ENCODE results near the gene BTBD17.

Gene BTBD17

DNA sequence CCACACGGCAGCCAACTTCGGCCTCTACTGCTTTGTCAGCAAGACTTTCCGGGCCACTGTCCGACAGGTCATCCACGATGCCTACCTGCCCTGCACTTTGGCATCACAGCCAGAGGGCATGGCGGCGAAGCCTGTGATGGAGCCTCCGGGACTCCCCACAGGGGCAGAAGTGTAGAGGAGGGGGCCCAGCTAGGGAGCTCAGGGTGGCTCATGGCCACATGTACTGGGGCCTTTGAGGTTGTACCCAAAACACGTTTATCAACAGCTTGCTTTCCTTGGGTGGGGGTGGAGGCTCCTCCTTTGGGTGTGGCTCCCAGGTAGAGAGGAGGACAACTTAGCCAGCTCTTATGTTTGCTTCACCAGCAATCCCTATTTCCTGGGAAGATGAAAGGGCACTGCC lies 10.8 kb upstream of the BTBD17 start:
- peaks cover 9% of the 10 kb centered on the region for H3K4me1 ChIP-seq (ENCODE audit: control insufficient read depth, insufficient read depth, low read length)
- no peaks in the 10 kb centered on the region for H3K27me3 ChIP-seq (ENCODE audit: control insufficient read depth, insufficient read depth, low read length, poor library complexity, severe bottlenecking)
- no peak overlapping the region for H3K27ac ChIP-seq (ENCODE audit: insufficient read depth, low read depth, low read length, poor library complexity, severe bottlenecking)
- no peak overlapping the region for H3K4me3 ChIP-seq (ENCODE audit: insufficient read depth, low read depth, low read length)
- no peaks in the 10 kb centered on the region for H3K36me3 ChIP-seq (ENCODE audit: control insufficient read depth, insufficient read depth, low read length)
- H3K9me3 ChIP-seq (ENCODE audit: control insufficient read depth, low read length), result no peaks in the 10 kb centered on the region
- 93 to 94% methylated on average over 9 of the region's 9 CpGs for WGBS, 2 experiments

DNA sequence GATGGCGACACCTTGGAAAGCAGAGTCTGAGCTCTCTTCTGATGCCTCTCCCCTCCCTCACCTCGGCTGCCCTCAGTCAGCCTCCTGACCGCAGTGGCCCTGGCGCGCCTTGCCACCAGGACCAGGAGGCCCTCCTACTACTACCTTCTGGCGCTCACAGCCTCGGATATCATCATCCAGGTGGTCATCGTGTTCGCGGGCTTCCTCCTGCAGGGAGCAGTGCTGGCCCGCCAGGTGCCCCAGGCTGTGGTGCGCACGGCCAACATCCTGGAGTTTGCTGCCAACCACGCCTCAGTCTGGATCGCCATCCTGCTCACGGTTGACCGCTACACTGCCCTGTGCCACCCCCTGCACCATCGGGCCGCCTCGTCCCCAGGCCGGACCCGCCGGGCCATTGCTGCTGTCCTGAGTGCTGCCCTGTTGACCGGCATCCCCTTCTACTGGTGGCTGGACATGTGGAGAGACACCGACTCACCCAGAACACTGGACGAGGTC lies 10.0 kb upstream of the BTBD17 start:
- Histone ChIP-seq H3K9me3 (ENCODE audit: control insufficient read depth, low read length) (no peaks in the 10 kb centered on the region), H3K4me1 (ENCODE audit: control insufficient read depth, insufficient read depth, low read length) (peaks cover 9% of the 10 kb centered on the region), H3K27ac (ENCODE audit: insufficient read depth, low read depth, low read length, poor library complexity, severe bottlenecking) (no peak overlapping the region), H3K27me3 (ENCODE audit: control insufficient read depth, insufficient read depth, low read length, poor library complexity, severe bottlenecking) (no peaks in the 10 kb centered on the region), H3K4me3 (ENCODE audit: insufficient read depth, low read depth, low read length) (no peak overlapping the region), H3K36me3 (ENCODE audit: control insufficient read depth, insufficient read depth, low read length) (no peaks in the 10 kb centered on the region)
- WGBS, 2 experiments, result 94 to 95% methylated on average over 26 of the region's 26 CpGs

DNA sequence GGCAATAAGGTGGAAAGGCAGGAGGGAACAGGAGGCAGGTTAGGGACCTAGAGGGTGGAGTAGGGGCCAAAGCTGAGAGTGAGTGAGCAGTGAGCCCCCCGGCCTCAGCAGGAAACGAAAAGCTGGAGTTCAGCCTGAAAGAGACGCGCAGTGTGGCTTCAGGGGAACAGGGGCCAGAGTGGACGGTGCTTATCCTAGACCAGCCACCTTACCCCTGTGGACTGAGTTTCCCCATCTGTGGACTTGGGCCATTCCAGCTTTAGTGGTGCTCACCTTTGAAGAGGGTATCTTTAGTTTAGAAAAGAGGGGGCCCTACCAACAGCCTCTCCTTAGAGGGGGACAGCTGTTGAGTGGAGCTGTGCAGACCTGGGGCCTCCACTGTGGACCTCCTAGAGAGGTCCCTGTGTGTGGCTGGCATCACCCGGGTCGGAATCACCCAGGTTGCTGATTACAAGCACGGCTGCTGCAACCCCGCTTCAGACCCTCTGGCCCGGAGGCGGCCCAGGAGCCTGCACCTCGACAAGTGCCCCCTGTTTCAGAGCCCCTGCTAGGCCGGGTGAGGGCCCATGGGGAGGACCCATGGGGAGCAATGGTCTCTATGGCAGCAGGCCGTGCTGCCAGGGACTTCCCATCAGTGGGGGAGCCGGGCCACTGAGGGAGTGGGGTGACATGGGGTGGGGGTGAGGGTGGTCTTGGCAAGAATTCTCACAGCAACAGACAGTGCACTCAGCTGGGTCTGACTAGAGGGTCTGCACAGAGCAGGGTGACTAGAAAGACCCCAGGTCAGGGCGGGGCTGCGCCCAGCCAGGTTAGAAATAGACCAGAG lies 8.2 kb upstream of the BTBD17 start:
- Histone ChIP-seq H3K4me3 (ENCODE audit: insufficient read depth, low read depth, low read length) (no peak overlapping the region), H3K36me3 (ENCODE audit: control insufficient read depth, insufficient read depth, low read length) (no peaks in the 10 kb centered on the region), H3K9me3 (ENCODE audit: control insufficient read depth, low read length) (no peaks in the 10 kb centered on the region), H3K27me3 (ENCODE audit: control insufficient read depth, insufficient read depth, low read length, poor library complexity, severe bottlenecking) (no peaks in the 10 kb centered on the region), H3K4me1 (ENCODE audit: control insufficient read depth, insufficient read depth, low read length) (peaks cover 9% of the 10 kb centered on the region), H3K27ac (ENCODE audit: insufficient read depth, low read depth, low read length, poor library complexity, severe bottlenecking) (no peak overlapping the region)
- 93% methylated on average over 17 of the region's 17 CpGs for WGBS, 2 experiments

DNA sequence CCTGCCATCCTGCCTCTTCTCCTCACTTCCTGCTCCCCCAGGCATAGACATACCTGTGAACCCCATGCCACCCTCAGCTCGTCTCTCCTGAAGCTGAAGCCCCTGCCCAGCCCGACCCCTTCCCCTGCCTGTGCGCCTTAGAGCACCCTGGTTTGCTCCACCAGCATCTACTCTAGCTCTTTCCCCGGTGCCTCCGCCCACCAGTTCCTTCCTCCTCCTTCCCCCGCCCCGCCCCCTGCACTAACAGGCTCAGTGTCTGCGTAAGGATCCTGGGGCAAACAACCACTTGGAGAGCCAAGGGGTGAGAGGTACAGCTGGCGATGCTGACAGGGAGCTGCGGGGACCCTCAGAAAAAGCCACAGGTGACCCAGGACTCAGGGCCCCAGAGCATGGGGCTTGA lies 7.6 kb upstream of the BTBD17 start:
- WGBS, 2 experiments, result 45 to 48% methylated on average over 10 of the region's 10 CpGs
- no peaks in the 10 kb centered on the region for H3K27me3 ChIP-seq (ENCODE audit: control insufficient read depth, insufficient read depth, low read length, poor library complexity, severe bottlenecking)
- no peaks in the 10 kb centered on the region for H3K36me3 ChIP-seq (ENCODE audit: control insufficient read depth, insufficient read depth, low read length)
- H3K9me3 ChIP-seq (ENCODE audit: control insufficient read depth, low read length), result no peaks in the 10 kb centered on the region
- peaks cover 9% of the 10 kb centered on the region for H3K4me1 ChIP-seq (ENCODE audit: control insufficient read depth, insufficient read depth, low read length)
- no peak overlapping the region for H3K4me3 ChIP-seq (ENCODE audit: insufficient read depth, low read depth, low read length)
- H3K27ac ChIP-seq (ENCODE audit: insufficient read depth, low read depth, low read length, poor library complexity, severe bottlenecking), result no peak overlapping the region

DNA sequence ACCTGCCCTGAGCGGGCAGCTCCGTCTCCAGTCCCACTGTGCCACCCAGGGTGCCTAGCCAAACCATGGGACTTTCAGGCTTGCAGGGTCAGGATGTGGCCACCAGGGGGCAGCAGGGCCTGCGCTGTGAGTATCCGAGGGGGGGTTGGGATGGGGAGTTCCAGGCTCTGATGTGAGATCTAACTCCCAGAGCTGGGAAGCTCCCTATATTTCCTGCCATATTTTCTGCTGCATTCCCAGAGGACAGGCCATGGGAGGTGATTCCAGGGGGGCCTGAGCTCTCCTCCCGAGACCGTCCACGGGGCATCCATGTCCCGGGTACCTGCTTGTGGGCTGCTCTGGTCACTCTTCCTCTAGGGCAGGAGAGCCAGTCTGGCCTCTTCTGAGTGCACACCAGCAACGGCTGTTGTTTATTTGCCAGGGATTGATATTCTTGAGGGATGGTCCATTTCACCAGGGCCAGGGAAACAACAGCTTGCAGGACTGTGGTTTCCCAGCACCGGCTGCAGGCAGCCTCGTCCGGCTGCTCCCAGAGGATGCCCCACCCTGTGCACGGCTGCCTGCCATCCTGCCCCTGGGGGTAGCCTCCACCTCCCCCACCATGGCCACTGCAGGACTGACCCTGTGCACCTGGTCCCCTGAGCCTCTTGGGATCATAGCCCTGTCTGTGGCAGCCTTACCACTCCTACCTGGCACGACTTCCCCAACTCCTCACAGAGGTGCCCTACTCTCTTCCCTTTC lies 6.8 kb upstream of the BTBD17 start:
- H3K4me3 ChIP-seq (ENCODE audit: insufficient read depth, low read depth, low read length), result no peak overlapping the region
- WGBS, 2 experiments, result 56 to 64% methylated on average over 14 of the region's 14 CpGs
- H3K9me3 ChIP-seq (ENCODE audit: control insufficient read depth, low read length), result no peaks in the 10 kb centered on the region
- peaks cover 9% of the 10 kb centered on the region for H3K4me1 ChIP-seq (ENCODE audit: control insufficient read depth, insufficient read depth, low read length)
- no peaks in the 10 kb centered on the region for H3K27me3 ChIP-seq (ENCODE audit: control insufficient read depth, insufficient read depth, low read length, poor library complexity, severe bottlenecking)
- H3K27ac ChIP-seq (ENCODE audit: insufficient read depth, low read depth, low read length, poor library complexity, severe bottlenecking), result no peak overlapping the region
- H3K36me3 ChIP-seq (ENCODE audit: control insufficient read depth, insufficient read depth, low read length), result no peaks in the 10 kb centered on the region

DNA sequence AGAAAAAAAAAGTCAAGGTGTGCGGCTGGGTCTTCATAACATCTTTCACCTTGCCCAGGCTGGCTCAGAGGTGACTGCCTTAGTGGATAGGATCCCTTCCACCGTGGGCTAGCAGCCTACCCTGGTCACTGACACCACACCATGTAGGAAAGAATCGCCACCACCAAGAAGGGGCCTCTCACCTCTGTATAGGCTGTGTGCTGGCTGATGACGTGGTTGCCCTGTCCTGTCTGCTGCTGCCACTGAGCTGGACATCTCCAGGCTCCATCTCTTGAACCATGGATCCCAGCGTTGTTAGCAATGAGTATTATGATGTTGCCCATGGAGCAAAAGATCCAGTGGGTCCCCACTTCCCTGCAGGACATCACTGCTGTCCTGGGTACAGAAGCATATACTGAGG lies 5.5 kb upstream of the BTBD17 start, which contains the start of gene GPR142:
GPR142 (plus strand) TSS at position 301 of the 400 bp plus-strand sequence. CDS start 2,035 bp downstream, outside the sequence.
- 91 to 94% methylated on average over 5 of the region's 5 CpGs for WGBS, 2 experiments
- Histone ChIP-seq H3K4me1 (ENCODE audit: control insufficient read depth, insufficient read depth, low read length) (peaks cover 20% of the 10 kb centered on the region), H3K27ac (ENCODE audit: insufficient read depth, low read depth, low read length, poor library complexity, severe bottlenecking) (no peak within 1 kb of the TSS), H3K36me3 (ENCODE audit: control insufficient read depth, insufficient read depth, low read length) (no peaks in the 10 kb centered on the region), H3K9me3 (ENCODE audit: control insufficient read depth, low read length) (no peaks in the 10 kb centered on the region), H3K27me3 (ENCODE audit: control insufficient read depth, insufficient read depth, low read length, poor library complexity, severe bottlenecking) (no peaks in the 10 kb centered on the region), H3K4me3 (ENCODE audit: insufficient read depth, low read depth, low read length) (no peak within 1 kb of the TSS)

DNA sequence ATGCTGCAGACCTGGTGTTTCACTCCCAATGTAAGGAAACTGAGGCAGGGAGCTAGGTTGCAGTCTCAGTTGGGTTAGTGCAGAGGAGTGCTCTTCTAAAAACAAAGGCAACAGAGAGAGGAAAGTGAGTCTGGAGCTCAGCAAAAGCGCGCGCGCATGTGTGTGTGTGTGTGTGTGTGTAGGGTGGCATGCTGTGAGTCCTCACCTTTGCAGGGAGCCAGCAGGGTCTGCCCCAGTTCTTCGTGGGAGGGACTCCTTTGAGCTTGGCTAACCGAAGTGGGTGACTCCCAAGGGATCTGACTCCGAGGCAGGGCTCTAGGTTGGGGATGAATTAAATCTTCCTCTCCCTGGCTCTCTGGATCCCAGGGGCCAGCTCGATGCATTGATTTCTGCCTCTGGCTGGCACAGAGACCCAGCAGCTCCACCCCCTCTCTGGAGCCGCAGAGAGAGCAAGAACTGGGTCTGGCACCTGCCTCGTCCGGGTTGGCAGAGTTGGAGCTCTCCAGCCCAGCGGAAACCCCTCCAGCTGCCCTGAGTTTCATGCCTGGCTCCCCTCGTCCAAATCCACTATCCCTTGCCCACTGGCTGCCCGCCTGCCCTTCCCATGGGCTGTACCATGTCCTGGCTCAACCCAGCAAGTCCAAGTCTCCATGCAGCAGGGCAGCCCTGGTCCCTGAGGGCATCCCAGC lies 1.3 kb upstream of the BTBD17 start:
- Histone ChIP-seq H3K27me3 (ENCODE audit: control insufficient read depth, insufficient read depth, low read length, poor library complexity, severe bottlenecking) (peaks cover 8% of the 10 kb centered on the region), H3K36me3 (ENCODE audit: control insufficient read depth, insufficient read depth, low read length) (no peaks in the 10 kb centered on the region), H3K27ac (ENCODE audit: insufficient read depth, low read depth, low read length, poor library complexity, severe bottlenecking) (no peak overlapping the region), H3K4me1 (ENCODE audit: control insufficient read depth, insufficient read depth, low read length) (peaks cover 32% of the 10 kb centered on the region), H3K9me3 (ENCODE audit: control insufficient read depth, low read length) (no peaks in the 10 kb centered on the region), H3K4me3 (ENCODE audit: insufficient read depth, low read depth, low read length) (no peak overlapping the region)
- 82 to 84% methylated on average over 14 of the region's 14 CpGs for WGBS, 2 experiments

DNA sequence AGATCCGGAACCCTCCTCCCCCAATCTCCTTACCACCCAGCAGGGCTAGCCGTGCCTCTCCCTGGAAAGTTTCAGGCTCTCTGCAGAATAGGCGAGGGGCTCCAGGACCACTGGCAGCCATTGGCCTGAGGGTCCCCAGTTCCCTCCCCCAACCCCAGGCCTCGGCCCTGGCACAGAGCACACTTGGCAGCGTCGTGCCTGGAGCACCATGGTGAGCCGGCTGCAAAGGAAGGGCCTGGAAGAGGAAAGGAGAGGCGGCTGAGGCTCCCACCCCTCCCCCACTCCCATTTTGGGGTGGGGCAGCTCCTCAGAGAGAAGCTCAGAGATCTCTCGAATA lies 369 bp upstream of the BTBD17 start:
- Histone ChIP-seq H3K9me3 (ENCODE audit: control insufficient read depth, low read length) (no peaks in the 10 kb centered on the region), H3K27me3 (ENCODE audit: control insufficient read depth, insufficient read depth, low read length, poor library complexity, severe bottlenecking) (peaks cover 17% of the 10 kb centered on the region), H3K27ac (ENCODE audit: insufficient read depth, low read depth, low read length, poor library complexity, severe bottlenecking) (peak overlapping the region; percentile 88), H3K4me1 (ENCODE audit: control insufficient read depth, insufficient read depth, low read length) (peaks cover 37% of the 10 kb centered on the region), H3K4me3 (ENCODE audit: insufficient read depth, low read depth, low read length) (peak overlapping the region; percentile 36), H3K36me3 (ENCODE audit: control insufficient read depth, insufficient read depth, low read length) (no peaks in the 10 kb centered on the region)
- WGBS, 2 experiments, result 12% methylated on average over 9 of the region's 9 CpGs

DNA sequence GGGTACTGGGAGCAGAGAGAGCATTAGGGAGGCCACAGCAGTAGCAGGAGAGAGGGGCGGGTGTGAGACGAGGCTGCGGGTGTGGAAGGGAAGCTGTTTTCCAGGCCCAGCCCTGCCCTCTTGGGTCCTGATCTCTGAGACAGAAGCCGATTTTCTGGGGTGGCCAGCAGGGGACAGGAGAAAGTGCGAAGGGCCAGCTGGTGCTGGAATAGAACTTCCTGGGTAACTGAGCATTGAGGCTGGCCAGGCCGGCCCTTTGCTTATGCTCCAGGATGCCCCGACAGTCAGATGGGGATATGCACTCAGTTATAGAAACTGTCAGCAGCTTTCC lies 804 bp downstream of the BTBD17 start:
- peak overlapping the region; percentile 36 for H3K4me3 ChIP-seq (ENCODE audit: insufficient read depth, low read depth, low read length)
- peak overlapping the region; percentile 88 for H3K27ac ChIP-seq (ENCODE audit: insufficient read depth, low read depth, low read length, poor library complexity, severe bottlenecking)
- H3K27me3 ChIP-seq (ENCODE audit: control insufficient read depth, insufficient read depth, low read length, poor library complexity, severe bottlenecking), result peaks cover 29% of the 10 kb centered on the region
- peaks cover 37% of the 10 kb centered on the region for H3K4me1 ChIP-seq (ENCODE audit: control insufficient read depth, insufficient read depth, low read length)
- no peaks in the 10 kb centered on the region for H3K36me3 ChIP-seq (ENCODE audit: control insufficient read depth, insufficient read depth, low read length)
- WGBS, 2 experiments, result 63 to 64% methylated on average over 7 of the region's 7 CpGs
- no peaks in the 10 kb centered on the region for H3K9me3 ChIP-seq (ENCODE audit: control insufficient read depth, low read length)

DNA sequence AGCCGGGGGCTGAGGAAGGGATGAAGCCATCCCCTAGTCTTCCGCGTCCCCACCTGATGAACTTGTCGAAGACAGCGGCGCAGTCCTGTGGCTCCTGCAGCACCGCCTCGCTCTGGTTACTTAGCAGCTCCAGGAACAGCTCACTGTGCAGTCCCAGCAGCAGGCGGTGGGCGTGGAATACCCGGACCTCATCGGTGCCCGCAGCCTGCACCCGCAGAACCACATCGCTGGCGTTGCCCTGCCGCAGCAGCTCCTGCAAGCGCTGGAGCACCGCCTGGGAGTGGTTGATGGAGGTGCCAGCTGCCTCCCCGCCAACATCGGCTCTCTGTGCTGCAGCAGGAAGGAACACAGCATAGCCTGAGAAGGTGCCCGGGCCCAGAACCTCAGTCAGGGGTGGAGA lies 1.8 kb downstream of the BTBD17 start:
- no peak overlapping the region for H3K27ac ChIP-seq (ENCODE audit: insufficient read depth, low read depth, low read length, poor library complexity, severe bottlenecking)
- peaks cover 37% of the 10 kb centered on the region for H3K4me1 ChIP-seq (ENCODE audit: control insufficient read depth, insufficient read depth, low read length)
- peaks cover 39% of the 10 kb centered on the region for H3K27me3 ChIP-seq (ENCODE audit: control insufficient read depth, insufficient read depth, low read length, poor library complexity, severe bottlenecking)
- H3K4me3 ChIP-seq (ENCODE audit: insufficient read depth, low read depth, low read length), result no peak overlapping the region
- no peaks in the 10 kb centered on the region for H3K9me3 ChIP-seq (ENCODE audit: control insufficient read depth, low read length)
- no peaks in the 10 kb centered on the region for H3K36me3 ChIP-seq (ENCODE audit: control insufficient read depth, insufficient read depth, low read length)
- 97% methylated on average over 22 of the region's 22 CpGs for WGBS, 2 experiments
